Large intestine (tissue), 3 donors: ENCODE data around the gene PER3. TPM values are rescaled to one million over a fixed set of nuclear protein-coding genes. Genes with fewer than 3 reads are reported as not detected.

Source experiments
- DNase-seq, 2 donors: peaks; one replicate each; pipeline versions ENCODE4 v3.0.0 to v3.0.0-alpha.2; 2013
- H3K27ac ChIP-seq: one replicate; pipeline ENCODE4 v1.5.1; 2013; ENCODE audit warnings: low read length
- H3K27me3 ChIP-seq: 2 replicates; pipeline ENCODE4 v1.6.1; 2013; ENCODE audit warnings: low read length; ENCODE audit not compliant: control insufficient read depth, insufficient read depth
- H3K36me3 ChIP-seq: 2 replicates; pipeline ENCODE4 v1.6.1; 2013; ENCODE audit warnings: low read length; ENCODE audit not compliant: control insufficient read depth, insufficient read depth
- H3K4me1 ChIP-seq: one replicate; pipeline ENCODE4 v1.6.1; 2013; ENCODE audit warnings: low read length; ENCODE audit not compliant: control insufficient read depth, insufficient read depth
- H3K4me3 ChIP-seq: one replicate; pipeline ENCODE4 v1.5.1; 2013; ENCODE audit warnings: low read length
- H3K9me3 ChIP-seq: one replicate; pipeline ENCODE4 v1.6.1; 2013; ENCODE audit warnings: mild to moderate bottlenecking, low read depth, low read length, moderate library complexity; ENCODE audit not compliant: control insufficient read depth
- WGBS: methylation state at CpG from one replicate; pipeline ENCODE4 v1.1.5; 2013; ENCODE audit warnings: low lambda C conversion rate; ENCODE audit not compliant: insufficient coverage; 5-methylcytosine and 5-hydroxymethylcytosine counted together
- polyA plus RNA-seq: library from polyadenylated mRNA; unstranded; fragments of 120-200 nt; gene quantifications from one replicate; pipeline ENCODE4 v1.2.1, GENCODE V29; 2013

The PER3 gene
- polyA plus RNA-seq, 1 donor: 5.1 TPM

- no peak overlapping the region for H3K27ac ChIP-seq
- H3K9me3 ChIP-seq: no peaks in the 10 kb centered on the region
- no peaks in the 10 kb centered on the region for H3K27me3 ChIP-seq
- DNase-seq: no peak
- H3K4me3 ChIP-seq: no peak overlapping the region
- WGBS: no CpG with 5 or more reads among the region's 16 CpGs
- no peaks in the 10 kb centered on the region for H3K36me3 ChIP-seq
- H3K4me1 ChIP-seq: no peaks in the 10 kb centered on the region
Measured at GRCh38 chr1:7865978-7866377, 81.9 kb downstream of the PER3 start.

- no peaks in the 10 kb centered on the region for H3K36me3 ChIP-seq
- H3K27ac ChIP-seq: no peak overlapping the region
- H3K4me1 ChIP-seq: no peaks in the 10 kb centered on the region
- no peaks in the 10 kb centered on the region for H3K9me3 ChIP-seq
- DNase-seq: no peak
- no peaks in the 10 kb centered on the region for H3K27me3 ChIP-seq
- WGBS: no CpG with 5 or more reads among the region's 10 CpGs
- no peak overlapping the region for H3K4me3 ChIP-seq
Measured at GRCh38 chr1:7868070-7868780, 84.1 kb downstream of the PER3 start.

GRCh38 chr1:7869136-7869920 lies 85.2 kb downstream of the PER3 start:
- H3K27me3 ChIP-seq: no peaks in the 10 kb centered on the region
- H3K27ac ChIP-seq: no peak overlapping the region
- H3K4me3 ChIP-seq: no peak overlapping the region
- no peak for DNase-seq
- H3K36me3 ChIP-seq: no peaks in the 10 kb centered on the region
- WGBS: 80% methylated on average over 2 of the region's 16 CpGs
- H3K9me3 ChIP-seq: no peaks in the 10 kb centered on the region
- H3K4me1 ChIP-seq: no peaks in the 10 kb centered on the region

GRCh38 chr1:7871136-7871535 lies 87.0 kb downstream of the PER3 start:
- Histone ChIP-seq H3K27me3 (no peaks in the 10 kb centered on the region), H3K4me1 (no peaks in the 10 kb centered on the region), H3K27ac (no peak overlapping the region), H3K4me3 (no peak overlapping the region), H3K36me3 (no peaks in the 10 kb centered on the region), H3K9me3 (no peaks in the 10 kb centered on the region)
- WGBS: 60% methylated on average over 1 of the region's 6 CpGs
- DNase-seq: no peak

GRCh38 chr1:7873801-7874795 lies 90.0 kb downstream of the PER3 start:
- Histone ChIP-seq H3K4me1 (no peaks in the 10 kb centered on the region), H3K4me3 (no peak overlapping the region), H3K27me3 (no peaks in the 10 kb centered on the region), H3K36me3 (no peaks in the 10 kb centered on the region), H3K9me3 (no peaks in the 10 kb centered on the region), H3K27ac (no peak overlapping the region)
- 72% methylated on average over 3 of the region's 11 CpGs for WGBS
- no peak for DNase-seq

- Histone ChIP-seq H3K27ac (no peak overlapping the region), H3K4me1 (no peaks in the 10 kb centered on the region), H3K4me3 (no peak overlapping the region), H3K9me3 (no peaks in the 10 kb centered on the region), H3K36me3 (no peaks in the 10 kb centered on the region), H3K27me3 (no peaks in the 10 kb centered on the region)
- 20% methylated on average over 1 of the region's 1 CpG for WGBS
- DNase-seq: no peak
Measured at GRCh38 chr1:7878027-7878426, 93.9 kb downstream of the PER3 start.

- no peaks in the 10 kb centered on the region for H3K4me1 ChIP-seq
- H3K27me3 ChIP-seq: no peaks in the 10 kb centered on the region
- H3K9me3 ChIP-seq: no peaks in the 10 kb centered on the region
- H3K4me3 ChIP-seq: no peak overlapping the region
- H3K27ac ChIP-seq: no peak overlapping the region
- no CpG with 5 or more reads among the region's 3 CpGs for WGBS
- H3K36me3 ChIP-seq: no peaks in the 10 kb centered on the region
- DNase-seq: no peak
Measured at GRCh38 chr1:7879228-7879627, 95.1 kb downstream of the PER3 start.

GRCh38 chr1:7884757-7885156 lies 100.7 kb downstream of the PER3 start:
- H3K4me3 ChIP-seq: no peak overlapping the region
- no peak for DNase-seq
- H3K9me3 ChIP-seq: no peaks in the 10 kb centered on the region
- no peaks in the 10 kb centered on the region for H3K4me1 ChIP-seq
- H3K27ac ChIP-seq: no peak overlapping the region
- no CpG with 5 or more reads among the region's 1 CpG for WGBS
- no peaks in the 10 kb centered on the region for H3K36me3 ChIP-seq
- H3K27me3 ChIP-seq: peaks cover 3% of the 10 kb centered on the region

- Histone ChIP-seq H3K4me1 (no peaks in the 10 kb centered on the region), H3K9me3 (no peaks in the 10 kb centered on the region), H3K36me3 (no peaks in the 10 kb centered on the region), H3K27ac (no peak overlapping the region), H3K4me3 (no peak overlapping the region), H3K27me3 (peaks cover 3% of the 10 kb centered on the region)
- no CpG with 5 or more reads among the region's 27 CpGs for WGBS
- DNase-seq: peak; percentile 33 to 69
Measured at GRCh38 chr1:7885513-7886404, 101.7 kb downstream of the PER3 start.
